H9 (cell line): ENCODE data around the gene DNAJB2. TPM values are rescaled to one million over a fixed set of nuclear protein-coding genes. Genes with fewer than 3 reads are reported as not detected.

Source experiments
- DNase-seq: peaks from one replicate; pipeline ENCODE4 v3.0.0-alpha.2; 2017
- H2AFZ ChIP-seq: one replicate; pipeline ENCODE4 v1.6.1; 2013; ENCODE audit warnings: mild to moderate bottlenecking, low read length, control low read depth, moderate library complexity
- H2AK5ac ChIP-seq: 2 replicates; pipeline ENCODE4 v1.6.1; 2013; ENCODE audit warnings: low read length, control low read depth, mixed read lengths; ENCODE audit not compliant: insufficient read length
- H2BK120ac ChIP-seq: one replicate; pipeline ENCODE4 v1.6.1; 2013; ENCODE audit warnings: low read depth, mild to moderate bottlenecking, low read length, control low read depth, inconsistent platforms; ENCODE audit not compliant: poor library complexity, severe bottlenecking
- H2BK12ac ChIP-seq: 2 replicates; pipeline ENCODE4 v1.6.1; 2013; ENCODE audit warnings: low read length, control low read depth, mixed read lengths, low read depth; ENCODE audit not compliant: insufficient read length
- H2BK15ac ChIP-seq: 2 replicates; pipeline ENCODE4 v1.6.1; 2013; ENCODE audit warnings: low read depth, low read length, control low read depth
- H2BK20ac ChIP-seq: one replicate; pipeline ENCODE4 v1.6.1; 2013; ENCODE audit warnings: low read depth, mild to moderate bottlenecking, low read length, control low read depth, inconsistent platforms; ENCODE audit not compliant: poor library complexity, severe bottlenecking
- H2BK5ac ChIP-seq: 2 replicates; pipeline ENCODE4 v1.6.1; 2013; ENCODE audit warnings: low read length, control low read depth, mixed read lengths; ENCODE audit not compliant: insufficient read length
- H3K14ac ChIP-seq: 2 replicates; pipeline ENCODE4 v1.6.1; 2013; ENCODE audit warnings: low read length, control low read depth; ENCODE audit not compliant: insufficient read depth
- H3K18ac ChIP-seq: 2 replicates; pipeline ENCODE4 v1.6.1; 2013; ENCODE audit warnings: low read depth, mild to moderate bottlenecking, mixed read lengths, low read length, control low read depth; ENCODE audit not compliant: insufficient read length
- H3K23ac ChIP-seq: 2 replicates; pipeline ENCODE4 v1.6.1; 2013; ENCODE audit warnings: low read length, control low read depth, mixed read lengths, low read depth; ENCODE audit not compliant: insufficient read length
- H3K23me2 ChIP-seq: 2 replicates; pipeline ENCODE4 v1.6.1; 2013; ENCODE audit warnings: low read depth, mild to moderate bottlenecking, mixed read lengths, low read length, control low read depth; ENCODE audit not compliant: insufficient read length, poor library complexity, severe bottlenecking
- H3K27ac ChIP-seq: 2 replicates; pipeline ENCODE4 v1.5.1; 2013; ENCODE audit warnings: low read length, control low read depth, mixed read lengths, low read depth; ENCODE audit not compliant: insufficient read length
- H3K27me3 ChIP-seq: 2 replicates; pipeline ENCODE4 v1.6.1; 2013; ENCODE audit warnings: low read length, control low read depth, inconsistent platforms; ENCODE audit not compliant: insufficient read depth
- H3K4ac ChIP-seq: 2 replicates; pipeline ENCODE4 v1.6.1; 2013; ENCODE audit warnings: low read depth, mild to moderate bottlenecking, control low read depth, inconsistent platforms, low read length, moderate library complexity
- H3K4me1 ChIP-seq: 2 replicates; pipeline ENCODE4 v1.6.1; 2013; ENCODE audit warnings: low read length, control low read depth, inconsistent platforms; ENCODE audit not compliant: insufficient read depth
- H3K4me2 ChIP-seq: 2 replicates; pipeline ENCODE4 v1.6.1; 2013; ENCODE audit warnings: low read length, control low read depth, mixed read lengths; ENCODE audit not compliant: insufficient read length, insufficient read depth
- H3K56ac ChIP-seq: 2 replicates; pipeline ENCODE4 v1.6.1; 2013; ENCODE audit warnings: low read depth, mild to moderate bottlenecking, mixed read lengths, low read length, control low read depth; ENCODE audit not compliant: insufficient read length
- H3K79me1 ChIP-seq: 2 replicates; pipeline ENCODE4 v1.6.1; 2013; ENCODE audit warnings: low read depth, mild to moderate bottlenecking, moderate library complexity, low read length, control low read depth, inconsistent platforms; ENCODE audit not compliant: insufficient read depth, poor library complexity, severe bottlenecking
- H3K79me2 ChIP-seq: 2 replicates; pipeline ENCODE4 v1.6.1; 2013; ENCODE audit warnings: low read length, control low read depth, inconsistent platforms; ENCODE audit not compliant: insufficient read depth
- H3K9ac ChIP-seq: 2 replicates; pipeline ENCODE4 v1.6.1; 2013; ENCODE audit warnings: low read length, control low read depth, mixed read lengths; ENCODE audit not compliant: insufficient read length; ENCODE audit errors: extremely low read depth
- H3K9me3 ChIP-seq: one replicate; pipeline ENCODE4 v1.6.1; 2013; ENCODE audit warnings: low read depth, low read length, inconsistent platforms; ENCODE audit not compliant: control insufficient read depth
- H3T11ph ChIP-seq: one replicate; pipeline ENCODE4 v1.6.1; 2013; ENCODE audit warnings: mild to moderate bottlenecking, low read length, control low read depth, inconsistent platforms
- H4K20me1 ChIP-seq: one replicate; pipeline ENCODE4 v1.6.1; 2013; ENCODE audit not compliant: control insufficient read depth, insufficient read length, insufficient read depth
- H4K5ac ChIP-seq: 2 replicates; pipeline ENCODE4 v1.6.1; 2013; ENCODE audit warnings: low read depth, mild to moderate bottlenecking, mixed read lengths, low read length, control low read depth; ENCODE audit not compliant: insufficient read length
- H4K8ac ChIP-seq: replicated peaks from 2 replicates; pipeline ENCODE4 v1.6.1; 2013; ENCODE audit warnings: low read length, control low read depth, mixed read lengths, low read depth; ENCODE audit not compliant: insufficient read length
- H4K91ac ChIP-seq: 2 replicates; pipeline ENCODE4 v1.6.1; 2013; ENCODE audit warnings: low read depth, mild to moderate bottlenecking, moderate library complexity, mixed read lengths, low read length, control low read depth; ENCODE audit not compliant: insufficient read length
- H3K27ac Mint-ChIP-seq, 3 experiments: 2 replicates in 2 of 3; 3 replicates in 1 of 3; pipeline ENCODE4 v1.8.0; 2020 to 2021; ENCODE audit warnings: mixed read lengths in 3 of 3, mild to moderate bottlenecking in 1 of 3, moderate library complexity in 1 of 3
- H3K27me3 Mint-ChIP-seq: 2 replicates; pipeline ENCODE4 v1.8.0; 2021; ENCODE audit warnings: low read depth, mild to moderate bottlenecking, moderate library complexity, mixed read lengths
- H3K36me3 Mint-ChIP-seq, 3 experiments: 2 replicates in 2 of 3; 3 replicates in 1 of 3; pipeline ENCODE4 v1.8.0; 2020 to 2021; ENCODE audit warnings: low read depth in 3 of 3, mixed read lengths in 3 of 3; ENCODE audit not compliant: insufficient read depth in 1 of 3
- H3K4me1 Mint-ChIP-seq, 2 experiments: 2 replicates each; pipeline ENCODE4 v1.8.0; 2020; ENCODE audit warnings: mixed read lengths in 2 of 2
- H3K4me3 Mint-ChIP-seq, 2 experiments: 2 replicates in 1 of 2; 3 replicates in 1 of 2; pipeline ENCODE4 v1.8.0; 2020 to 2021; ENCODE audit warnings: mild to moderate bottlenecking in 2 of 2, mixed read lengths in 2 of 2, moderate library complexity in 1 of 2
- H3K9me3 Mint-ChIP-seq, 2 experiments: 2 replicates in 1 of 2; 3 replicates in 1 of 2; pipeline ENCODE4 v1.8.0; 2020; ENCODE audit warnings: mild to moderate bottlenecking in 2 of 2, mixed read lengths in 2 of 2, moderate library complexity in 1 of 2
- CTCF ChIP-seq: fragments of 200-600 bp; sonication (generic); conservative IDR thresholded peaks from 3 replicates; pipeline ENCODE4 v1.8.0; 2021; ENCODE audit warnings: antibody characterized with exemption, mild to moderate bottlenecking
- WGBS: extraction: QIAGEN DNeasy Blood & Tissue Kit; methylation state at CpG from one replicate; pipeline ENCODE4 v1.1.7; 2013; ENCODE audit warnings: missing lambda C conversion rate, low lambda C conversion rate, mixed read lengths; ENCODE audit not compliant: insufficient read length; ENCODE audit errors: extremely low coverage; 5-methylcytosine and 5-hydroxymethylcytosine counted together
- total RNA-seq: library from RNA; stranded (reverse); gene quantifications from 2 replicates; pipeline ENCODE4 v1.2.1, GENCODE V29; 2021

DNAJB2 gene
- total RNA-seq, 1 experiment from 2014 or later = 34.1 TPM

GRCh38 chr2:219306047-219306446 lies 26.9 kb downstream of the DNAJB2 start:
- Mint-ChIP-seq H3K27me3 (peaks cover 63% of the 10 kb centered on the region), H3K9me3 (no peaks in the 10 kb centered on the region; a peak in 1 of 5 replicates), H3K4me1 (peaks cover 18 to 20% of the 10 kb centered on the region in 2 experiments), H3K4me3 (no peak overlapping the region), H3K27ac (no peak overlapping the region), H3K36me3 (no peaks in the 10 kb centered on the region)
- no peaks in the 10 kb centered on the region for H4K20me1 ChIP-seq
- H3K4ac ChIP-seq = no peak overlapping the region
- no peak overlapping the region for H2BK5ac ChIP-seq
- no peak overlapping the region for H2BK120ac ChIP-seq
- no peaks in the 10 kb centered on the region for H3K79me2 ChIP-seq
- H3K79me1 ChIP-seq = no peaks in the 10 kb centered on the region
- no peak overlapping the region for H3K9ac ChIP-seq
- no peak overlapping the region for H3K27ac ChIP-seq
- H3K4me2 ChIP-seq = no peak overlapping the region
- H2AK5ac ChIP-seq = no peak overlapping the region
- no peak overlapping the region for H4K5ac ChIP-seq
- H4K8ac ChIP-seq = no peak overlapping the region
- no peaks in the 10 kb centered on the region for H3K27me3 ChIP-seq
- H3K56ac ChIP-seq = no peak overlapping the region
- H2AFZ ChIP-seq = no peak overlapping the region
- H3K18ac ChIP-seq = no peak overlapping the region
- no peak for TF ChIP-seq CTCF
- 100% methylated on average over 1 of the region's 1 CpG for WGBS
- H3K14ac ChIP-seq = no peak overlapping the region
- H3K23me2 ChIP-seq = peaks cover 11% of the 10 kb centered on the region
- no peak overlapping the region for H4K91ac ChIP-seq
- no peak overlapping the region for H3K23ac ChIP-seq
- DNase-seq = no peak
- no peak overlapping the region for H2BK20ac ChIP-seq
- no peak overlapping the region for H3T11ph ChIP-seq
- no peaks in the 10 kb centered on the region; the same call in 1 of the 2 replicates for H3K4me1 ChIP-seq
- H2BK15ac ChIP-seq = no peak overlapping the region
- no peaks in the 10 kb centered on the region for H3K9me3 ChIP-seq
- no peak overlapping the region for H2BK12ac ChIP-seq
